AG04450 (cell line): ENCODE measurements around the gene CFAP46. TPM values are rescaled to one million over a fixed set of nuclear protein-coding genes. Genes with fewer than 3 reads are reported as not detected.

ENCODE experiments used
- CTCF ChIA-PET: fragments of 300-600, 350-600 bp; formaldehyde crosslinking; extraction: SDS; loops from one replicate; lab custom pipeline; 2022; ENCODE audit warnings: antibody characterized with exemption, inconsistent platforms; lab: Charles Lee
- POLR2A ChIA-PET: fragments of 350-600 bp; formaldehyde crosslinking; extraction: SDS; loops from one replicate; lab custom pipeline; 2021; ENCODE audit warnings: antibody characterized with exemption, inconsistent platforms; lab: Yijun Ruan, JAX
- DNase-seq: peaks from one replicate; pipeline ENCODE4 v3.0.0-alpha.2; 2011; ENCODE audit warnings: low read depth, low spot score
- H3K27ac ChIP-seq: one replicate; pipeline ENCODE4 v1.5.1; 2012; ENCODE audit warnings: low read depth, low read length, control low read depth
- H3K27me3 ChIP-seq: one replicate; pipeline ENCODE4 v1.6.0; 2012; ENCODE audit warnings: low read length; ENCODE audit not compliant: control insufficient read depth, insufficient read depth
- H3K4me3 ChIP-seq: 2 replicates; pipeline ENCODE4 v1.5.1; 2011; ENCODE audit warnings: mild to moderate bottlenecking, low read depth, low read length, control low read depth
- H3K9me3 ChIP-seq: 2 replicates; pipeline ENCODE4 v1.5.1; 2012; ENCODE audit warnings: low read length; ENCODE audit not compliant: control insufficient read depth, insufficient read depth
- CTCF ChIP-seq: IDR thresholded peaks from 2 replicates; pipeline ENCODE4 v1.5.1; 2011; ENCODE audit warnings: low read depth, low read length, control low read depth, inconsistent platforms
- polyA plus RNA-seq: library from polyadenylated mRNA; depleted of rRNA; stranded (reverse); fragments of >200 nt; gene quantifications from 2 replicates; pipeline ENCODE4 v1.2.3, GENCODE V29; 2011

The CFAP46 gene
- polyA plus RNA-seq, 1 experiment: 2.7 TPM

- POLR2A ChIA-PET: no interaction called here
Measured at GRCh38 chr10:132783940-132784865, 158.2 kb downstream of the CFAP46 start.

GRCh38 chr10:132783165-132783939, 159.0 kb downstream of the CFAP46 start:
- ChIA-PET CTCF (no interaction called here), POLR2A (no interaction called here)
- Histone ChIP-seq H3K27me3 (peaks cover 23% of the 10 kb centered on the region), H3K4me3 (no peak overlapping the region), H3K27ac (no peak overlapping the region), H3K9me3 (peaks cover 7% of the 10 kb centered on the region; the same call in 1 of the 2 replicates)
- no peak for TF ChIP-seq CTCF
- no peak for DNase-seq

More at GRCh38 chr10:132783940-132784865, 158.2 kb downstream of the CFAP46 start:
- H3K27me3 ChIP-seq: peaks cover 28% of the 10 kb centered on the region
- CTCF ChIA-PET: no interaction called here
- no peak overlapping the region for H3K27ac ChIP-seq
- H3K9me3 ChIP-seq: peaks cover 7% of the 10 kb centered on the region; the same call in 1 of the 2 replicates
- DNase-seq: no peak
- no peak overlapping the region for H3K4me3 ChIP-seq
- TF ChIP-seq CTCF: no peak

GRCh38 chr10:132781556-132781955, 160.8 kb downstream of the CFAP46 start:
- peaks cover 8% of the 10 kb centered on the region for H3K27me3 ChIP-seq
- DNase-seq: no peak
- ChIA-PET CTCF (no interaction called here), POLR2A (interaction anchor here (0.5 kb wide), 1 partner anchor 111 kb away, joined by 3 read pairs; no protein-coding TSS in a partner anchor)
- TF ChIP-seq CTCF: no peak
- no peak overlapping the region for H3K27ac ChIP-seq
- peaks cover 9% of the 10 kb centered on the region; the same call in 1 of the 2 replicates for H3K9me3 ChIP-seq
- H3K4me3 ChIP-seq: no peak overlapping the region

GRCh38 chr10:132780356-132780755, 162.0 kb downstream of the CFAP46 start:
- CTCF ChIA-PET: no interaction called here
- POLR2A ChIA-PET: no interaction called here

More at GRCh38 chr10:132780356-132780755, 162.0 kb downstream of the CFAP46 start:
- no peak for TF ChIP-seq CTCF
- Histone ChIP-seq H3K27me3 (peaks cover 8% of the 10 kb centered on the region), H3K27ac (no peak overlapping the region), H3K4me3 (no peak overlapping the region), H3K9me3 (peaks cover 9% of the 10 kb centered on the region; the same call in 1 of the 2 replicates)
- DNase-seq: no peak
